Measurements from ENCODE around the gene TOMM34.
A peak's percentile ranks its signal among the peaks of the same experiment; 100 is the strongest.

The TOMM34 gene

DNA sequence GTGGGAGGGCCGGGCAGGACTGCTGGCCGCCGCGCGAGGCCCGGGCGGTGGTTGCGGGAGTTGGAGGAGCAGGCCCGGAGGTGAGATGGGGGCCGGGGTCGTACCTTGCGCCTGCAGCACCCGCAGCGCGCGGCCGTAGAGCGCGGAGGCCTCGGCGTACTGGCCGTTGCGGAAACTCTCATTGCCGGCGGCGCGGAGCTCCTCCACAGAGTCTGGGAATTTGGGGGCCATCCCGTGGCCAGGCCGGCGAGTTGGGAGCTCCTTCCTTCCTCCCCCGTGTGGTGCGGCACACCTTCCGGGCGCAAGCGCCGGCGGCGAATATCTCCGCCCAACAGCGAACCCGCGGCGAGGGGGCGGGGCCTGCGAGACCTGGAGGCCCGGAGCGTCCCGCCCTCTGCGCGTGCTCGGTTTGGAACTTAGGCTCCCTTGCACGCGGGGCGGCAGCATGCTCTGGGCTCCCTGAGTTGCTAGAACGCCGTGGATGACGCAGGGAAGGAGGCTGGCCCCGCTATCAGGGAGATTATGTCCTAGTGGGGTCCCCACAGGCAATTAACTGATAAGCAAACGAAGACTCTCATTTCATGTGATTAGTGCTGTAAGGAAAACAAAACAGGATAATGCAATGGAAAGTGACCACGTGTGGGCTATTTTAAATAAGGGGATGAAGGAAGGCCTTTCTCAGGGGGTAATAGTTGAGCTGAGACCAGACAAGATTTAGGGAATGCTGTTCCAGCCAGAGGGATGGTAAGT lies at the start of gene TOMM34:
TSS of gene TOMM34 (minus strand) at position 295 of the 750 bp plus-strand sequence. CDS start at position 231, 64 bp downstream.
- peak; percentile 98 for DNase-seq

DNA sequence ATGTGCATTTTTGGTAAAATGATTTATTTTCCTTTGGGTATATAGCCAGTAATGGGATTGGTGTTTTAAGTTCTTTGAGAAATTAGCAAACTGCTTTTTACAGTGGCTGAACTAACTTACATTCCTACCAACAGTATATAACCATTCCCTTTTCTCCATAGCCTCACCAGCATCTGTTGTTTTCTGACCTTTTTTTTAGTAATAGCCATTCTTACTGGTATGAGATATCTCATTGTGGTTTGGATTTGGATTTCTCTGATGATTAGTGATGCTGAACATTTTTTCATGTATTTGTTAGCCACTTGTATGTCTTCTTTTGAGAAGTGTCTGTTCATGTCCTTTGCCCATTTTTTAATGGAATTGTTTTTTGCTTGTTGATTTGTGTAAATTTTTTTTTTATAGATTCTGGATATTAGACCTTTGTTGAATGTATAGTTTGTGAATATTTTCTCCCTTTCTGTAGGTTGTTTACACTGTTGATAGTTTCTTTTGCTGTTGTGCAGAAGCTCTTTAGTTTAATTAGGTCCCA lies 48.4 kb upstream of the TOMM34 start:
- no peak for DNase-seq

GRCh38 chr20:44997668-44998067 lies 37.5 kb upstream of the TOMM34 start:
- no peak for DNase-seq

GRCh38 chr20:44997171-44997570 lies 37.0 kb upstream of the TOMM34 start:
- no peak for DNase-seq

DNA sequence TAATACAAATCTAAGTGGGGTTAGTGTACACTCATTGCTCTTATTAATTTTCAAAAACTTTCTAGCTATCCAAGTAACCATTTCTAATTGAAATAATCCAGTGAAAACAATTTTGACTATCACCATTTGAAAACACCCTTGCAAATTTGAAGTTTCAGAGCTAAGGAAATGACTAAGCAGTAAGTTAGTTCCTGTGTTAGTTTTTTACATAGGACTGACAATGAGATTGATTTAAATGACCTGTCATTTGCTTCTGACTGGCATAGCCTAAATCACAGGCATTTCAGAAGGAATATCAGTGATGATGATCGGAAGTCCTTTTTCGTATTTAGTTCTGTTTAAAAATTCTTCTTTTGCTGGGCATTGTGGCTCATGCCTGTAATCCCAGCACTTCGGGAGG lies 33.1 kb upstream of the TOMM34 start:
- DNase-seq: no peak

- DNase-seq: no peak
Measured at GRCh38 chr20:44990957-44991356, 30.8 kb upstream of the TOMM34 start.

- DNase-seq: peak; percentile 44
Measured at GRCh38 chr20:44990425-44990824, 30.2 kb upstream of the TOMM34 start.

DNA sequence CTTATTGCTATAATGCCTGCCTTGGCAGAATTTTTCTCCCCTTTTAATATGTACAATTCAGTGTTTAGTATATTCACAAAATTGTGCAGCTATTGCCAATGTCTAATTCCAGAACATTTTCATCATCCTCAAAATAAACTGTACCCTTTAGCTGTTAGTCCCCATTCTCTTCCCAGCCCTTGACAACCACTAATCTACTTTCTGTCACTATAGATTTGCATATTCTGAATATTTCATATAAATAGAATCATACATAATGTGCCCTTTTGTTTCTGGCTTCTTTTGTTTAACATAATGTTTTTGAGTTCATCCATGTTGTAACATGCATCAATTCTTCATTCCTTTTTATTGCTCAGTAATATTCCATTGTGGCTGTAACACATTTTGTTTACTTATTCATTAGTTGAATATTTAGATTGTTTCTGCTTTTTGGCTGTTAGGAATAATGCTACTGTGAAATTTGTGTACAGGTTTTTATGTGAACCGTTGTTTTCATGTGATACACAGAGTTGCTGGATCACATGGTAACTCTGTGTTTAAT lies 28.5 kb upstream of the TOMM34 start:
- DNase-seq: no peak

DNA sequence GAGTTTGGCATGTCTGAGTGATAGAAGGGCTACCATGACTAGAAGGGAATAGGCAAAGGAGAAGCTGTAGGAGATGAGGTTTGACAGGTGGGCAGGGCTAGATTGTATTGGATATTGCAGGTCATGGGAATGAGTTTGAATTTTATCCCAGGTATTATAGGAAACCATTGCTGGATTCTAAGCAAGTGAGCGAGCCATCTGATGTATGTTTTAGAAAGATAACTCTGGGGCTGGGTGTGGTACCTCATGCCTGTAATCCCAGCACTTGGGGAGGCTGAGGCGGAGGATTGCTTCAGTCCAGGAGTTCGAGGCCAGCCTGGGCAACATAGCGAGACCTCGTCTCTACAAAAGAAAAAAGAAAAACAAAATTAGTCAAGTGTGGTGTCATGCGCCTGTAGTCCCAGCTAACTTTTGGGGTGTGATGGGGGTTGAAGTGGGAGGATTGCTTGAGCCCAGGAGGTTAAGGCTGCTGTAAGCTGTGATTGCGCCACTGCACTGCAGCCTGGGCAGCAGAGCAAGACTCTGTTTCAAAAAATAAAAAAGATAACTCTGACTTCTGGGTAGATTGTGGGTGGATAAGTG lies 23.0 kb upstream of the TOMM34 start:
- DNase-seq: no peak

- DNase-seq: no peak
Measured at GRCh38 chr20:44981736-44982406, 21.7 kb upstream of the TOMM34 start.

- DNase-seq: no peak
Measured at GRCh38 chr20:44979090-44979621, 19.0 kb upstream of the TOMM34 start.

DNA sequence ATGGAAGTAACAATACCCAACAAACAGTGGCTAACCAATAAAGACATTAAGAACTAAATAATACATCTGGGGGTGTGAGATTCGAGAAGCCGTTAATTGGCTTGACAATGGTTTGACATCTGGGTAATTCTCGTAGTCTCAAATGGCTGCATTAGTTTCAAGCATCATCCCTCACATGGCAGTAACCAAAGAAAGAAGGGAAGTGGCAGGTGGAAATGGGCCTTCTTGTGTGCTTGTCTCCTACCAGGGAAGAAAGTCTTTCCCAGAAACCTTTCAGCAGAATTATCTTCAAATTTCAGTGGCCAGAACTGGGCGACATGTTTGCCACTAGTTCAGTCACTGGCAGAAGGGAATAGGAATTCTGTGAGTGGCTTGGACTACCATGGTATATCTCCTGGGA lies 16.5 kb upstream of the TOMM34 start:
- no peak for DNase-seq

- no peak for DNase-seq
Measured at GRCh38 chr20:44973053-44973452, 12.9 kb upstream of the TOMM34 start.

DNA sequence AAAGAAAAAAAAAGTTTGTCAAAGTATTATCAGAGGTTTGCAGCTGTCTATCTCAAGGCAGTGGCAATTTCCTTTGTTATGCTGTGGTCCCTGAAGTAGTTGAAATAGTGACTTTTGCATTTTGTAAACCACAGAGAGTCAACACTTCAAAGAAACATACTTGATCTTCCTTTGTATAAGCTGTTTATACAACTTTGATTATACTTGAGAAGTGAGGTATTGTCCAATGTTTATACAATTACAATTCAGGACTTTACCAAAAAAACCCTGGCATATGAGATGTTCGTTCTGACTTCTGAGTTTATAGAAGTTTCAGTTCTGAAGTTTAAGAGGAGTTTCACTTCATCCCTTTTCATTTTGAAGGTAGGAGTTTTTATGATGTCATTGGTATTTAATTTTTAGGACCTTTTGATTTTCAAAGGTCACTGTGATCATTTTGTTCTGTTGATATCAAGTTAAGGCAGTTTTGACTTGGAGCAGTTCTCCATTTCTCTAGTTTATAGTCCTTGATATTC lies 10.1 kb upstream of the TOMM34 start:
- DNase-seq: no peak

DNA sequence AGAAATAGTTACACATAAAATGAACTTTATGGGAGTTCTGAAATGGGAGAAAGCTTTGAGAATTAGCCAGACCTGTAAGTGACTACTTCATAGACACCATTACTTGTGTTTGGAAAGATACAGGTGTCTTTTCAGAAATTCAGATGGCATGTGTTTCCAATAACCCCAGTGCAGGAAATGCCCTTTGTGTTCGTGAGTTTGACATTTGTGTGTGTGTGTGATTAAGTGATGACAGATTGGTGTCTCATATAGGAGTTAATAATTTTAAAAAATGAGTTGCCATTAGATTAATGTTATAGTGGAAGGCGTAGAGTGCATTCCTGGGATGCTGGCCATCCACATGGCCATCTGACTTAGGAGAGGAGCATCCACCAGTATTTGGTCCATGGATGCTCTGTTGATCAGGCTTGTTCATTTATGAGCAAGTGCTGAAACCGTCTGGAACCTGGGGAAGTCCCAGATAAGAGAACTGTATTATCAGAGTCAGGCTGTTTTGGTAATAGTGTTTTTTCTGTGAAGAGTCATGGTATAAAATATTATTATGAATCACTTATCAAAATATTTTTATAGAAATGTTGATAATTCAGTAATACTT lies 9.2 kb upstream of the TOMM34 start:
- DNase-seq: no peak

GRCh38 chr20:44967207-44967807 lies 7.1 kb upstream of the TOMM34 start:
- no peak for DNase-seq

DNA sequence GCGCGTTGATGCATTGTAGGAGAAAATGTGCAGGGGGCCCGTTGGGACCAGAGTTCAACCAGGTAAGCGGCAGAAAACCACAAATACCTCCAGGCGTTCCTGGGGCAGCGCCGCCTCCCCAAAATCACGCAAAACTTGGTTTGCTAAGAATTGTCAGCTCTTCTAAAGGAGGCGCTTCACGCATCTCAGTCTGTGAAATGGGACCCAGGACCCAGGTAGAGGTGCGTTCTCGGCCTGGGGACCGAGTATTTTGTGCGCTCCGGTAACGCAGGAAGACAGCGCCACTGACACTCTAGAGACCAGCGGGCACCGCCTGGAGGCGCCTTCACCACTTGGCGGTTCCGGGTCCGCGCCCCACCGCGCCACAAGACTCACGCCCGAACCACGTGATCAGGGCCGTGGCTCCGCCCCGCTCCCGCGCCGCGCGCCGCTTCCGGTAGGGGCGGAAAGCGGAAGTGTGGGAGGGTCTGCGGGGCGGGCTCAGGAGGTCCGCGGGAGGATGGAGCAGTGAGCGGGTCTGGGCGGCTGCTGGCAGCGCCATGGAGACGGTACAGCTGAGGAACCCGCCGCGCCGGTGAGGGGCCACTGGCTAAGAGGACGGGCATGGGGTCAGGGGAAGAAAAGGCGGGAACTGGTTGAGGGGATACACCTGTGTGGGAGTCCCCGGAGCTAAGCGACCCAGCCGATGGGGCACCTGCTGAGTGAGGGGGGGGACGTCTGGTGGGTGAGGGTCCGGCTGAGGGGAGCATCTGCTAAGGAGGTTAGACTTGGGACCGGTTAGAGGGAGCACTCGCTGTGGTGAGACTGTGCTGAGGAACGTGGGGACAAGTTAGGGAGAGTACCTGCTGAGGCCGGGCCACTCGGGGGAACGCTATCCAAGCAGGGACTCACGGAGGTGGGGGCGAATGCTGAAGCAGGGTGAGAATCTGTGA lies 6.1 kb upstream of the TOMM34 start, which contains the start of gene STK4:
TSS of gene STK4 (plus strand) at position 483 of the 932 bp plus-strand sequence. CDS start at position 540, 57 bp downstream.
- DNase-seq: peak; percentile 94

- no peak for DNase-seq
Measured at GRCh38 chr20:44965651-44966029, 5.4 kb upstream of the TOMM34 start.

GRCh38 chr20:44963325-44964215 lies 3.4 kb upstream of the TOMM34 start:
- no peak for DNase-seq

DNA sequence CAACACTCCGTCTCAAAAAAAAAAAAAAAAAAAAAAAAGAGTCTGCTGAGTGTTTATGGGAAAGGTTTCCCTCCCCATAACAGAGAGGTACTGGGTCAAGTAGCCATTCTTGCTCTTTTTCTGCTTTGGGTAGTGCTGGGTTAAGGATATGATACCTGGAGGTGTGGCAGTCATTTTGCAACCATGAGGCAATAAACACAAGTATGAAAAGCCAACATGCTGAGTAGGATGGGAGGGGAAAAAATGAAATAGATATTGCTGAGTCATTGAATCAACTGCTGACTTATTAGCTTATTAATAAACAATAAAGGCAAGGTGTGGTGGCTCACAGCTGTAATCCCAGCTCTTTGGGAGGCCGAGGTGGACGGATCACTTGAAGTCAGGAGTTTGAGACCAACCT lies 2.3 kb upstream of the TOMM34 start:
- DNase-seq: no peak

Measured in stimulated activated CD4-positive, alpha-beta T cell treated with anti-CD3 and anti-CD28 coated beads, Interleukin-4, amount 100 ng/mL, for 1 hour (primary cell).